HG03159 (cell line): ENCODE data around the gene MALRD1.
"Not testable (repeated sequence)": the region's sequence is repeated elsewhere in the genome, so short reads cannot be mapped to it uniquely, and the experiment has no call there.

Source experiments
- ATAC-seq: cut with Tn5 transposase; IDR thresholded peaks from one replicate; pipeline ENCODE4 v1.9.1; 2021; ENCODE audit warnings: mild to moderate bottlenecking, moderate library complexity; ENCODE audit not compliant: unreplicated experiment

Gene MALRD1

DNA sequence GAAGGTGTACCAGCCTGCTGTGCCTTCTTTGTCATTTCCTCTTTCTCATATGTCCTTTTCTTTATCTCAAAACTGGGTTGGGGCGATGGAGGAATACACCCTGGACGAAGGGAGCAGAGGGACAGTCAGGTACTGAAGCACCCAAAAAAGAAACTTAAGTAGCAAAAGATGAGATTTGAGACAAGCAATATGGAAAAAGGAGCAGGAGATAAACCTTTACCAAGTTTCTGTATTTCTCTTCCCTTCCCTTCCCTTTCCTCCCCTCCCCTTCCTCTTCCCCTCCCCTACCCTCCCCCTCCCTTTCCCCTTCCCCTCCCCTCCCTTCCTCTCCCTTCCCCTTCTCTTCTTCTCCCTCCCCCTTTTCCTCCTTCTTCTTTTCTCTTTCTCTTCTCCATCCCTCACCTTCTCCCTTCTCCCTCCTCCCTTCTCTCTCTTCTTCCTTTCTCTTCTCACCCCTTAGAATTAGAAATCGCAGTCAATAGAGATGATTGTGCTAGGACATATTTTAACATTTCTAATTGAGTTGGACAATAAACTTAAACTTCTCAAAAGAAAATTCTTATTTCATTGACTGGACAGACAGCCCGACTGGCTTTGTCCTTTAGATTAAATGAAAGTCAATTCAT, 652.9 kb downstream of the MALRD1 start:
- no peak for ATAC-seq

- ATAC-seq = no peak
Measured at GRCh38 chr10:19702215-19702614, 653.6 kb downstream of the MALRD1 start.

GRCh38 chr10:19704544-19704943, 655.9 kb downstream of the MALRD1 start:
- no peak for ATAC-seq

DNA sequence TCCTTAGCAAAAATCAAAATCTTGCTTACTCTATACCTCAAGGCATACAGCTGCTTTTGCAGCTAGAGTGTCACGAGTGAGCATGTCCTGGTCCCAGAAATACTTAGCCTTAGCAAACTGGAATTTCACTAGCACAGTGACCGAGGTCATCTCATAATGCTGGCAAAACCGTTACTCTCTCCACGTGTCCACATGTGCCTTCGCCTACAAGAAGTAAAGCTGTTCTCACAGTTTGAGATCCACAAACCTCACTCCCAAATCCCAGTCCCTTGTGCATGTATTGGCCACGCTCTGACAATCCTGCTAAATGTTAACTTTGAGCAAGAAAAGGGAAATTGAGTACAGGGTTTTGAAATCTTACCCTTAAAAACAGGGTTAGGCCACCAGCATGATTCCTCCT, 656.6 kb downstream of the MALRD1 start:
- no peak for ATAC-seq

GRCh38 chr10:19706904-19707303, 658.3 kb downstream of the MALRD1 start:
- ATAC-seq = no peak

DNA sequence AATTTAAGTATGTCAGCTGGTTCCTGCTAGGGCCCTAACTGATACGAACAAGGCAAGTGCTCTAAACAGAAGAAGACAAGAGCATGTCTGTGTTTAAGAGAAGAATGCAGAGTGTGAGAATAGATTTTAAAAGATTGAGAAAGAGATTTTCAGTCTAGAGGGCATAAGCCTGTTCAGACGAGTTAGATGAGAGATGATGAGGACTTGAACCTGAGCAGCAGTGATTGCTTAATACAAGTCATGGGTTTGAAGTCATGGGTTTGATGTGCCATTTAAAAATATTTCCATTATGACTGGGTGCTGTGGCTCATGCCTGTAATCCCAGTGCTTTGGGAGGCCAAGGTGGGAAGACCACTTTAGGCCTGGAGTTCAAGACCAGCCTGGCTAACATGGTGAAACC, 658.8 kb downstream of the MALRD1 start:
- no peak for ATAC-seq

DNA sequence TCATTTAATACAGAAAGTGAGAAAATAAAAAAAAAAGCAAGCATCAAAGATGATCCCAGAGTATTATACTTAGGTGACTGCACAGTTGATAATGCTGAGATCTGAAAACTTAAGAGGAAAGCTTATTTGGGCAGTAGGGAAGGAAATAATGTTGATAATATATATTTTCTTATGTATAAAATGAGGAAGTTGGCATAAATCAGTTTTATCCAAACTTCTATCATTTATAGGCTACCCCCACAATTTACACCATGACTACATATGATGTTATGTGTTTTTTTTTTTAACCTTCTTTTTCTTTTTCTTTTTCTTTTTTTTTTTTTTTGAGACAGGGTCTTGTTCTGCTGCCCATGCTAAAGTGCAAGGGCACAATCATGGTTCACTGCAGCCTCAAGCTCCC, 659.4 kb downstream of the MALRD1 start:
- ATAC-seq = no peak

DNA sequence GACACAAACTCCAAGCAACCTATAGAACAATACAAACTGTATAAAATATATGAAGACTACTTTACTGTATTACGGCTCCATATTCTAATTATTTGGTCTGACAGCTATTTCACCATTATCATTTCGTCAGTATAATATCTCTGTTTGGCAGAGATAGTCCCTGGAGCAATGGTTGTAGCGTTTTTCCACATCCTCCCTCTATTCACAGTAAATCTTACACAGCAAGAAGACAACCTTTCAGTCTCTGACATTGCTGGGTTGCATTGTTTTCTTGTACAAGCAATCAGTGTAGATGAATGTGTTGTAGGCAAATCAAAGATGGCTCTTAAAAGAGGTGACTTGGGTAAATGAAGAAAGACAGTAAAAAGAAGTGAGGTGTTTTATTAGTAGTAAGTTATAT, 662.0 kb downstream of the MALRD1 start:
- no peak for ATAC-seq

- ATAC-seq = no peak
Measured at GRCh38 chr10:19713159-19713558, 664.6 kb downstream of the MALRD1 start.

DNA sequence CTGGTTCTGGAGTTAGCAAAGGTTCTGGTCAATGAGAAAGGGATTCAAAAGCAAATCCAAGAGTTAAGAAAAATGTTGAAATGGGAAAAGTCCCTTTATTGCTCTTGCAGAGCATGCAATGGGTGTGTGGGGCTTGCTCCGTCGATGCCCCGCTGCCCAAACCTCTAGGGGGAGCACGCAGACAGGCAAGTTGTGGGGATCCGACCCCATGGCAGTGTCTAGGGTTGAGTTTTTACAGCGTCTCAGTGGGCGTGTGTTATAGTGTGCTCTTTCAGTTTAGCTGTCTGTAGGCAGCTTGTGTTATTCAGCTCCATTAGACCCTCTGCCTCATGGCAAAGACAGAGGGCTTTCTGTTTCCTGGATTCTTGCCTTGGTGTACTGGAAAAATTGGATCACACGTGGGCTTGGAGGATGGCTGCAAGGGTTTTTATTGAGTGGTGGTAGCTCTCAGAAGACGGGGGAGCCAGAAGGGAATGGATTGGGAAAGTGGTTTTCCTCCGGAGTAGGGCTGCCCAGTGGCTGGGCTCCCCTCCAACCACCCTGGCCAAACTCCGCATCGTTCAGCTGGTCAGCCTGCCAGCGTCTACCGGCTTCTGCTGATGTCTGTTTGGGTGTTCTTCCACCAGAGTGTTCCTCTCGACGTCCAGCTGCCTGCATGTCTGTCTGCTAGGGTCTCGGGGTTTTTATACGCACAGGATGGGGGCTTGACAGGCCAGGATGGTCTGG, 665.4 kb downstream of the MALRD1 start:
- no peak for ATAC-seq

- no peak for ATAC-seq
Measured at GRCh38 chr10:19719284-19719683, 670.7 kb downstream of the MALRD1 start.

- ATAC-seq = no peak
Measured at GRCh38 chr10:19724287-19724686, 675.7 kb downstream of the MALRD1 start.

GRCh38 chr10:19728376-19728775, 679.8 kb downstream of the MALRD1 start:
- ATAC-seq = no peak

DNA sequence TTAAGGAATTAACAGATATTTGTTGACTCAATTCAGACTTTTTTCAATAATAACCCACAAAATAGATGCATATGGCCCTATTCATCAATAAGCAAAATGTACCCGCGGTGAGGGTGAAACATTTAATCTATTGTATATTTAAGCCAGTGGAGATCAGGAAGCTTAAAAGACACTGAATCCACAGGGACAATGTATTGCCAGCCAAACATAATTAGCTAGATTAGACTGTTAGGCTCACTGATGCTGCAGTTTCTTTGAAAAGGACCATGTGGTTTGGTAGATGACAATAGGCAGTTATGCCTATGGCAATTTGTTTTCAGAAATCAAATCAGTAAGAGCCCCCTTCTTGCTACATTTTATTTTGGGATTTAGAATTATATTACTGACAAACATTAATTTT, 680.4 kb downstream of the MALRD1 start:
- no peak for ATAC-seq

GRCh38 chr10:19730167-19730906, 681.7 kb downstream of the MALRD1 start:
- ATAC-seq = no peak

- no peak for ATAC-seq
Measured at GRCh38 chr10:19730907-19731217, 682.3 kb downstream of the MALRD1 start.

- ATAC-seq = no peak
Measured at GRCh38 chr10:19731560-19731959, 683.0 kb downstream of the MALRD1 start.

GRCh38 chr10:19738440-19738839, 689.8 kb downstream of the MALRD1 start:
- no peak for ATAC-seq

DNA sequence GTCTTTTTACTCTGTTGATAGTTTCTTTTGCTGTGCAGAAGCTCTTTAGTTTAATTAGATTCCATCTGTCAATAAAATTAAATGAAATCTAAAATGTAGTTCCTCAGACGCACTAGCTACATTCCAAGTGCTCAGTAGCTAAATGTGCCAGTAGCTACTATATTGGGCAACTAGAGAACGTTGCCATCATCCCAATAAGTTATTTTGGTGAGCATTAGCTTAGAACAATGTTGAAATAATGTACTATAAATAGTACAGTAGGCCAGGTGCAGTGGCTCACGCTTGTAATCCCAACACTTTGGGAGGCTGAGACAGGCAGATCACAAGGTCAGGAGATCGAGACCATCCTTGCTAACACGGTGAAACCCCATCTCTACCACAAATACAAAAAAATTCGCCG, 690.6 kb downstream of the MALRD1 start:
- ATAC-seq = not testable (repeated sequence)

DNA sequence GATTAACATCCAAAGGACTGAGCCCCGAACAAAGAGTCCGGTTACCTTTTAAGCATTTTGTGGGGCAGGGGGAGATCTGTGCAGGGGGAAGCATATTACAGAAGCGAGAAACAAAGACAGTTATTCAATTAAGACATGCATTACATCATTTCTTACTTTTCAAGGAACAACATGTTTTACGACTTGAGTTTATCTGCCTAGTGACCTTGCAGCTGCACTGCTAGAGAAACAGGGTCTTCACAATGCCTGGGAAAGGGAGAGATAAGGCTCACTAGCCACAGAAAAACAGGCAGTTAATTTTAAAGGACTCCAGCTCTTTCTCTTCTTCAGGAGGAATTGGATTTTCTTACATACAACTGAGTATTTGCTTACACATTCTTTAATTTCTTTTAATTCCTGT, 693.5 kb downstream of the MALRD1 start:
- not testable (repeated sequence) for ATAC-seq

GRCh38 chr10:19745672-19746071, 697.1 kb downstream of the MALRD1 start:
- ATAC-seq = no peak

- no peak for ATAC-seq
Measured at GRCh38 chr10:19749185-19749729, 700.7 kb downstream of the MALRD1 start.
